HepG2 (cell line): Measurements from ENCODE around the gene PRKCSH. TPM values are rescaled to one million over a fixed set of nuclear protein-coding genes. Genes with fewer than 3 reads are reported as not detected.

Source experiments
- DMAP1 ChIP-seq: IDR thresholded peaks from 2 replicates; pipeline ENCODE4 v1.6.1; 2016
- GZF1 ChIP-seq: sonication (generic); formaldehyde crosslinking; IDR thresholded peaks from 2 replicates; pipeline ENCODE4 v1.5.1; 2020; ENCODE audit warnings: mild to moderate bottlenecking, missing genetic modification reagents
- JUND ChIP-seq: sonication (generic); formaldehyde crosslinking; IDR thresholded peaks from 2 replicates; pipeline ENCODE4 v1.8.0; 2022; ENCODE audit warnings: mild to moderate bottlenecking, missing genetic modification reagents
- KDM3A ChIP-seq: IDR thresholded peaks from 2 replicates; pipeline ENCODE4 v1.6.1; 2018; ENCODE audit warnings: low read depth, missing compliant biosample characterization
- MEF2D ChIP-seq: sonication (generic); formaldehyde crosslinking; IDR thresholded peaks from 2 replicates; pipeline ENCODE4 v1.5.1; 2020; ENCODE audit warnings: mild to moderate bottlenecking, missing genetic modification reagents
- MZF1 ChIP-seq: sonication (generic); formaldehyde crosslinking; IDR thresholded peaks from 2 replicates; pipeline ENCODE4 v1.8.1; 2023; ENCODE audit warnings: mild to moderate bottlenecking, missing genetic modification reagents, borderline replicate concordance
- NFYB ChIP-seq: sonication (generic); formaldehyde crosslinking; IDR thresholded peaks from 2 replicates; pipeline ENCODE4 v1.4.0; 2020; ENCODE audit warnings: missing genetic modification reagents
- POLR2G ChIP-seq: fragments of 200-400 bp; formaldehyde crosslinking; IDR thresholded peaks from 2 replicates; pipeline ENCODE4 v1.6.1; 2018; ENCODE audit warnings: mild to moderate bottlenecking, low read depth, low read length, moderate library complexity
- RXRB ChIP-seq: IDR thresholded peaks from 2 replicates; pipeline ENCODE4 v1.6.1; 2016; ENCODE audit warnings: borderline replicate concordance, missing genetic modification reagents, missing compliant biosample characterization
- SIN3A ChIP-seq: IDR thresholded peaks from 2 replicates; pipeline ENCODE4 v1.6.1; 2011; ENCODE audit warnings: low read depth, mild to moderate bottlenecking, control low read depth, low read length, borderline replicate concordance
- XRCC5 ChIP-seq: fragments of 200-400 bp; formaldehyde crosslinking; optimal IDR thresholded peaks from 2 replicates; pipeline ENCODE3; 2017; ENCODE audit warnings: mild to moderate bottlenecking, low read length
- ZNF331 ChIP-seq: sonication (generic); formaldehyde crosslinking; IDR thresholded peaks from 2 replicates; pipeline ENCODE4 v1.4.0; 2020; ENCODE audit warnings: missing genetic modification reagents
- ZNF616 ChIP-seq: sonication (generic); formaldehyde crosslinking; IDR thresholded peaks from 2 replicates; pipeline ENCODE4 v1.5.0; 2020; ENCODE audit warnings: low read depth, mild to moderate bottlenecking, missing genetic modification reagents
- polyA plus RNA-seq, 8 experiments: library from polyadenylated mRNA; depleted of rRNA in 3 of 8; stranded (reverse) in 7 of 8; unstranded in 1 of 8; fragments of >200 nt; fragmentation: Illumina TruSeq in 4 of 8; extraction: Trizol in 4 of 8; gene quantifications; 2 replicates each; pipeline versions ENCODE4 v1.2.1 to v1.2.3, GENCODE V29; 2011 to 2016; ENCODE audit warnings: low read depth in 4 of 8, missing spikeins in 1 of 8, mixed read lengths in 1 of 8; ENCODE audit not compliant: insufficient read depth in 1 of 8
- total RNA-seq, 5 experiments: library from RNA; depleted of rRNA; stranded (reverse); fragments of >200 nt; fragmentation: Illumina TruSeq; extraction: Trizol; gene quantifications; 2 replicates each; pipeline ENCODE4 v1.2.3, GENCODE V29; 2016; ENCODE audit warnings: low read depth in 1 of 5
- TF ChIP-seq, protein P1 (sequence below), 2 experiments: sonication (generic) in 1 of 2; formaldehyde crosslinking in 1 of 2; IDR thresholded peaks; 2 replicates each; pipeline versions ENCODE4 v1.4.0 to v1.6.1; 2016 to 2020; ENCODE audit warnings: borderline replicate concordance in 1 of 2, low read depth in 1 of 2, mild to moderate bottlenecking in 1 of 2, missing genetic modification reagents in 1 of 2
- TF ChIP-seq, protein P2 (sequence below): sonication (generic); formaldehyde crosslinking; IDR thresholded peaks from 2 replicates; pipeline ENCODE4 v1.8.1; 2023; ENCODE audit warnings: mild to moderate bottlenecking, inconsistent platforms, moderate library complexity, missing genetic modification reagents, borderline replicate concordance
- TF ChIP-seq, protein P3 (sequence below): sonication (generic); formaldehyde crosslinking; IDR thresholded peaks from 2 replicates; pipeline ENCODE4 v1.8.0; 2022; ENCODE audit warnings: missing genetic modification reagents, mild to moderate bottlenecking, moderate library complexity, borderline replicate concordance
- TF ChIP-seq, protein P4 (sequence below): sonication (generic); formaldehyde crosslinking; IDR thresholded peaks from 2 replicates; pipeline ENCODE4 v1.9.0; 2021; ENCODE audit warnings: missing genetic modification reagents, borderline replicate concordance
- TF ChIP-seq, protein P5 (sequence below): sonication (generic); formaldehyde crosslinking; IDR thresholded peaks from 2 replicates; pipeline ENCODE4 v1.4.0; 2020; ENCODE audit warnings: mild to moderate bottlenecking, low read depth, missing genetic modification reagents

Gene PRKCSH
- total and polyA plus RNA-seq, 2 of the 13 experiments (the other 11 are each of a cell fraction or from before 2014, with no cell fraction given), result 85.1 to 125 TPM

DNA sequence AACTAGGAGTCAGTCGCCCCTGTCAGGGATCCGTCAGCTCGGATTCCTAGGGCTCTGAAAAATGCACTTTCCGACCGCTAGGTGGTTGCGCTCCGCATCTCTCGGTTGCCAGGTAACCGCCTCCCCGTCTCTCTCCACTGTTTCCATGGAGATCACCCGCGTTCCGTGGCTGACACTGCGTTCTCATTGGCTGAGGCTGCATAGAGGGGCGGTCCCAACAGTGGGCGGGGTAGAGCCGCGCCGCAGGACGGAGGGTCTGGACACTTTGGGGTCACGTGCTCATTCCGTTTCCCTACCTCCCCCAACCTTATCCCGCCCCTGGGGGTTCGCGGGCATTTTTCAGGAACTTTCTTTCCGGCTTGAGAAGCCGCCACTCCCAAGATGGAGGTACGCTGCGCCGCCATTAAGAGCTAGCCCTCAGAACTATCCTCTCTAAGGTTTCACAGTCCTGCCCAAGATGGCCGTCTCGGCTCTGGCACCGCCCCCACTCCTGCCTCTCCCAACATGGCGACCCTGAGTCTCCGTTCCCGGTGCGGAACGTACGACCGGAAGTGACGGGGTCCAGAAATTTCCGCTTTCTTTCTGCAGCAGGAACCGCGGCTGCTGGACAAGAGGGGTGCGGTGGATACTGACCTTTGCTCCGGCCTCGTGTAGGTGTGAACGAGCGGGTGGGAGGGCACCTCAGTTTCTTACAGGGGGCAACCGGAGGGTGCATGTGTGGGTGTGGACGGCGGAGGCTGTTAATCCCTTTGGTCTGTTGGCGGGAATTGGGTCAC, at the start of gene PRKCSH, which contains the start of gene ODAD3 (continued):
- TF ChIP-seq, protein P1, sequence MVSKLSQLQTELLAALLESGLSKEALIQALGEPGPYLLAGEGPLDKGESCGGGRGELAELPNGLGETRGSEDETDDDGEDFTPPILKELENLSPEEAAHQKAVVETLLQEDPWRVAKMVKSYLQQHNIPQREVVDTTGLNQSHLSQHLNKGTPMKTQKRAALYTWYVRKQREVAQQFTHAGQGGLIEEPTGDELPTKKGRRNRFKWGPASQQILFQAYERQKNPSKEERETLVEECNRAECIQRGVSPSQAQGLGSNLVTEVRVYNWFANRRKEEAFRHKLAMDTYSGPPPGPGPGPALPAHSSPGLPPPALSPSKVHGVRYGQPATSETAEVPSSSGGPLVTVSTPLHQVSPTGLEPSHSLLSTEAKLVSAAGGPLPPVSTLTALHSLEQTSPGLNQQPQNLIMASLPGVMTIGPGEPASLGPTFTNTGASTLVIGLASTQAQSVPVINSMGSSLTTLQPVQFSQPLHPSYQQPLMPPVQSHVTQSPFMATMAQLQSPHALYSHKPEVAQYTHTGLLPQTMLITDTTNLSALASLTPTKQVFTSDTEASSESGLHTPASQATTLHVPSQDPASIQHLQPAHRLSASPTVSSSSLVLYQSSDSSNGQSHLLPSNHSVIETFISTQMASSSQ (IDR thresholded peaks at IDR 0.05; ENCODE audit: low read depth), result 0 out of 2 replicates have a peak, but pooled peaks have one; percentile 24
- TF ChIP-seq, protein P1 (CRISPR knock-in tag; IDR thresholded peaks at IDR 0.05; ENCODE audit: borderline replicate concordance), result peak; percentile 14; the same call in 1 of the 2 replicates
- peak; percentile 97 for TF ChIP-seq DMAP1 (CRISPR knock-in tag)
- TF ChIP-seq MEF2D (CRISPR knock-in tag), result peak; percentile 61; the same call in 1 of the 2 replicates
- TF ChIP-seq ZNF616 (CRISPR knock-in tag), result 0 out of 2 replicates have a peak, but pooled peaks have one; percentile 48
- peak; percentile 89 for TF ChIP-seq POLR2G
- TF ChIP-seq, protein P2, sequence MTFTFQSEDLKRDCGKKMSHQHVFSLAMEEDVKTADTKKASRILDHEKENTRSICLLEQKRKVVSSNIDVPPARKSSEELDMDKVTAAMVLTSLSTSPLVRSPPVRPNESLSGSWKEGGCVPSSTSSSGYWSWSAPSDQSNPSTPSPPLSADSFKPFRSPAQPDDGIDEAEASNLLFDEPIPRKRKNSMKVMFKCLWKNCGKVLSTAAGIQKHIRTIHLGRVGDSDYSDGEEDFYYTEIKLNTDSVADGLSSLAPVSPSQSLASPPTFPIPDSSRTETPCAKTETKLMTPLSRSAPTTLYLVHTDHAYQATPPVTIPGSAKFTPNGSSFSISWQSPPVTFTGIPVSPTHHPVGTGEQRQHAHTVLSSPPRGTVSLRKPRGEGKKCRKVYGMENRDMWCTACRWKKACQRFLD (CRISPR knock-in tag), result no peak
- TF ChIP-seq NFYB (CRISPR knock-in tag), result peak; percentile 90
- TF ChIP-seq, protein P3, sequence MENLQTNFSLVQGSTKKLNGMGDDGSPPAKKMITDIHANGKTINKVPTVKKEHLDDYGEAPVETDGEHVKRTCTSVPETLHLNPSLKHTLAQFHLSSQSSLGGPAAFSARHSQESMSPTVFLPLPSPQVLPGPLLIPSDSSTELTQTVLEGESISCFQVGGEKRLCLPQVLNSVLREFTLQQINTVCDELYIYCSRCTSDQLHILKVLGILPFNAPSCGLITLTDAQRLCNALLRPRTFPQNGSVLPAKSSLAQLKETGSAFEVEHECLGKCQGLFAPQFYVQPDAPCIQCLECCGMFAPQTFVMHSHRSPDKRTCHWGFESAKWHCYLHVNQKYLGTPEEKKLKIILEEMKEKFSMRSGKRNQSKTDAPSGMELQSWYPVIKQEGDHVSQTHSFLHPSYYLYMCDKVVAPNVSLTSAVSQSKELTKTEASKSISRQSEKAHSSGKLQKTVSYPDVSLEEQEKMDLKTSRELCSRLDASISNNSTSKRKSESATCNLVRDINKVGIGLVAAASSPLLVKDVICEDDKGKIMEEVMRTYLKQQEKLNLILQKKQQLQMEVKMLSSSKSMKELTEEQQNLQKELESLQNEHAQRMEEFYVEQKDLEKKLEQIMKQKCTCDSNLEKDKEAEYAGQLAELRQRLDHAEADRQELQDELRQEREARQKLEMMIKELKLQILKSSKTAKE (CRISPR knock-in tag), result no peak; the same call in 1 of the 2 replicates
- TF ChIP-seq RXRB (CRISPR knock-in tag), result peak; percentile 12
- TF ChIP-seq SIN3A, result peak; percentile 94; the same call in 1 of the 2 replicates
- TF ChIP-seq GZF1, result peak; percentile 67; the same call in 1 of the 2 replicates
- TF ChIP-seq, protein P4, sequence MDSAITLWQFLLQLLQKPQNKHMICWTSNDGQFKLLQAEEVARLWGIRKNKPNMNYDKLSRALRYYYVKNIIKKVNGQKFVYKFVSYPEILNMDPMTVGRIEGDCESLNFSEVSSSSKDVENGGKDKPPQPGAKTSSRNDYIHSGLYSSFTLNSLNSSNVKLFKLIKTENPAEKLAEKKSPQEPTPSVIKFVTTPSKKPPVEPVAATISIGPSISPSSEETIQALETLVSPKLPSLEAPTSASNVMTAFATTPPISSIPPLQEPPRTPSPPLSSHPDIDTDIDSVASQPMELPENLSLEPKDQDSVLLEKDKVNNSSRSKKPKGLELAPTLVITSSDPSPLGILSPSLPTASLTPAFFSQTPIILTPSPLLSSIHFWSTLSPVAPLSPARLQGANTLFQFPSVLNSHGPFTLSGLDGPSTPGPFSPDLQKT (CRISPR knock-in tag), result no peak
- TF ChIP-seq KDM3A, result peak; percentile 42; the same call in 1 of the 2 replicates
- 0 out of 2 replicates have a peak, but pooled peaks have one; percentile 16 for TF ChIP-seq MZF1 (CRISPR knock-in tag)
- TF ChIP-seq ZNF331 (CRISPR knock-in tag), result peak; percentile 46; the same call in 1 of the 2 replicates
- TF ChIP-seq, protein P5, sequence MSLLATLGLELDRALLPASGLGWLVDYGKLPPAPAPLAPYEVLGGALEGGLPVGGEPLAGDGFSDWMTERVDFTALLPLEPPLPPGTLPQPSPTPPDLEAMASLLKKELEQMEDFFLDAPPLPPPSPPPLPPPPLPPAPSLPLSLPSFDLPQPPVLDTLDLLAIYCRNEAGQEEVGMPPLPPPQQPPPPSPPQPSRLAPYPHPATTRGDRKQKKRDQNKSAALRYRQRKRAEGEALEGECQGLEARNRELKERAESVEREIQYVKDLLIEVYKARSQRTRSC, result no peak
- peak; percentile 45 for TF ChIP-seq XRCC5
- TF ChIP-seq JUND, result no peak
